ENCODE data around the gene CDKN2A.

CDKN2A gene

DNA sequence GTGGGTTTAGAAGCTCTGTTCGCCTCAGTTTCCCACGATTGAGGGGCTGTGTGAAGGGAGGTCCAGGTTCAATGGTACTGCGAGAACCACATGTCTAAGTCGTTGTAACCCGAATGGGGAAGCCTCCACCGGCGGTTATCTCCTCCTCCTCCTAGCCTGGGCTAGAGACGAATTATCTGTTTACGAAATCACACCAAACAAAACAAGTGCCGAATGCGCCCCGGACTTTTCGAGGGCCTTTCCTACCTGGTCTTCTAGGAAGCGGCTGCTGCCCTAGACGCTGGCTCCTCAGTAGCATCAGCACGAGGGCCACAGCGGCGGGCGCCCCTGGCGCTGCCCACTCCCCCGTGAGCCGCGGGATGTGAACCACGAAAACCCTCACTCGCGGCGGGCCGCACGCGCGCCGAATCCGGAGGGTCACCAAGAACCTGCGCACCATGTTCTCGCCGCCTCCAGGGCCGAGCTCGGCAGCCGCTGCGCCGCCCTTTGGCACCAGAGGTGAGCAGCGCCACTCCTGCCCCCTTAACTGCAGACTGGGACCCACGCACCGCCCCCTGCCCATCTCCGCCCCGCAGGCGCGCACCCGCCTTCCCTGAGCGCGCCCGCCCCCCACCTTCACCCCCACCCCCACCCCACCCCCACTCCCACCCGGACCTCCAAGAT lies at the start of gene CDKN2A:
CDKN2A (minus strand) TSS at position 500 of the 663 bp plus-strand sequence.
- DNase-seq (ENCODE audit: low read depth, low spot score): no peak

DNA sequence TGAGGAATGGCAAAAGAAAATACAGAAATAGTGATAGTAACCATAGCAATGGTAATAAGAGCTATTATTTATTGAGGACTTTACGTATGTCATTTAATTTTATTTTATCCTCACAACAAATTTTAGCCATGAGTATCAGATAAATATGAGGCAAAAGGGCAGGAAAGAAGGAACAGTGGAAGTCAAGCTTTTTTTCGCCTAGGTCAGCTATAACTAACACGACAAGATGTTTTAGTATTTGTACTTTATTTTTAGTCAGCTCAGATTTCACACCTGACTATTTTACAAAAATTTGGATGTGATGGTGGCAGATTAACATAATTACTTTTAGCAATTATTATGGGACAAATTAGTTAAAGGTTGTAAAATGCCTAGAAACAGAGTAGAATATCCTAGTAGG lies 49.7 kb upstream of the CDKN2A start:
- no peak for DNase-seq (ENCODE audit: low read depth, low spot score)

DNA sequence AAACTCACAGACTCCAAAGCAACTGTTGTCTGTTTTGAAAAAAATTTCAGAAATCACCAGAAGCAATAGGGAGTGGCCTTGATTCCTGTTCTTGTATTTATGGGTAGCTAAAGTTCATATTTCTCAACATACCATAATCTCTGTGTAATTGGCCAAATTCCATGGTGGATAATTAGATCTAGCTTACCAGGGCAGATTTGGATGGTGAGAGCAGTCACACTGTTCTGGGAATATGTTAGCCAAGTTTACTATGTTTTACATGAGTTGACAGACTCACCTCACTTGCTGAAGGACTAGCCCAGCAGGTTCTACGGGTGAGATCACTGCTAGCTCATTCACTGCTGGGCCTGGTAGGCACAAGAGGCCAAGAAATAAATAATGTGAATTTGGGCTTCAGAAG lies 47.6 kb upstream of the CDKN2A start:
- no peak for DNase-seq (ENCODE audit: low read depth, low spot score)

DNA sequence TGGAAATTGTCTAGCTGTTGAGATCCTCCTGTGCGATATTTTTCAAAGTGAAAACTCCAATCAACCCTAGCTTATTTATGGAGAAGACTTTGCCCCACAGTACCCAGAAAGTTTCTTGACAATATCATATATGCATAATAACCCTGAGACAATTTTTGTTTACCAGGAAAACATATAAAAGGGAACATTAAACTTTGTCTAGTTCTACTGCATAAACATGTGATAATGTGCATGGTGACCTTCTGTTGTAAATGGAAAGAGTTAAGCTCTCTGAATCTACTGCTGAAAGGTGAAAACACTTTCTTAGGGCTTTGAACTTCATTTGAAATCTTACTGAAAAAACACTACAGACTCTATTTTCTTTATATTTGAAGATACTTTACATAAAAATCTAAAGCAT lies 47.2 kb upstream of the CDKN2A start:
- DNase-seq (ENCODE audit: low read depth, low spot score): no peak

DNA sequence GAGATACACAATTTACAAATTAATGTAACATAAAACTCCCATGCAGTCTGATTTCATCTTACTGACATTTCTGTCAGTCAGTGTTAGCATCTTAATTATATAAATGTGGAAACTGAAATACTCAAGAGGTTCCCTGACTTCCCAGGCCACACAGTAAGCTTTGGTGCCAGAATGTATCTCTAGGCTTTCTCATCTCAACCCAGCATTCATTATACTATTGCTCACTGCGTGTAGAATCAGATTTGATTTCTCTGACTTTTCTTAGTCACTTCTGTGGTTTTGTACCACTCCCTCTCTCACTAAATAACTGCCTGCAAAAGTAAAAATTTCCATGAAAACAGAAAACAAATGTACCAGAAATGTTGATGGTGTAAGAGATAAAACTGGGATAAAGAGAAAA lies 46.6 kb upstream of the CDKN2A start:
- no peak for DNase-seq (ENCODE audit: low read depth, low spot score)

DNA sequence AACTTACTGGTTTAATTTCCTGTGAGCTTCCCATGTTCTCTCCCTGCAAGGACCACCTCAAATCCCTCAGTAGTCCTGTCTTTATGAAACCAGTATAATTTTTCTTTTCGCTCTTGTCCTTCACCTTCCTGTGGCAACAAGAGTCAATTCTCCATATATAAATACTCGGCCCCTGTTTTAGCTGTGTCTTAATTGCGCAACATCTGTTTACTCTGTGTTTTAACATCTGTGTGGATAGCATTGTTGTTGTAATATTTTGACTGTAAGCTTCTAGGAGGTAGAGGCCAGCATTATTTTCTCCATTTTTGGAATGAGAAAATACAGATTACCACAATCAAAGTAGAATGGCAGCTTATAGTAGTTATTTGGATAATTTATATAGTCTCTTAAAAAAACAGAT lies 45.1 kb upstream of the CDKN2A start:
- no peak for DNase-seq (ENCODE audit: low read depth, low spot score)

DNA sequence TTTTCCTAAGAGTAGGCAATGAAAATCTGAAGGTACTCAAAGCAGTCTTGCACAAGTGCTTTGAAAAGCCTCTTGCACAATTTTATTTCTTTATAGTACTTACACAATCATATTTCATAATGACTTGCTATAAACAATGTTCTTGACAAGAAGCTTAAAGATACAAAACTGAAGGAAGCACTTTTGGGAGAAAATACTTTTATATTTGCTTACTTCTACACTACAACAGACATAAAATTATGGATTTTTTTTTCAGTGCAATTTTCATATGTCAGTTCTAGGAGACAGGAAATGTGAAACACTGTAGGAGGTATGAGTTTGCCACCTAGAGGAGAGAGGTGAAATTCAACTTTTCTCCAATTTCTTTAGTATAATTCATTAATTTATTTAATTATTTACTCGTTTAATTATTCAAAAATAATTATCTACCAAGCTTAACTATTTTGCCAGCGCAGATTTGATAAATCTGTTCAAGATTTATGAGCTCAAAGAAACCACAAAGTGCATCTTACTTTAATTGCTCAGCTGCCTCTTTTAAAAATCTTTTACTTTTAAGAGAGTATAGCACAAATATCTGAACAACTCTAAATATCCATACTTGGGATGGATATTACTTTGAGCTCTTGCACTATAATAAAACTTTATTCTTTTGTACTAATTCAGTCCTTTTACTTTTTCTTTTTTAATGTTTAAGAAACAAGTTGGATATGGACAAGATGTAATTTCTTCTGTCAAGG lies 43.9 kb upstream of the CDKN2A start:
- DNase-seq (ENCODE audit: low read depth, low spot score): no peak

DNA sequence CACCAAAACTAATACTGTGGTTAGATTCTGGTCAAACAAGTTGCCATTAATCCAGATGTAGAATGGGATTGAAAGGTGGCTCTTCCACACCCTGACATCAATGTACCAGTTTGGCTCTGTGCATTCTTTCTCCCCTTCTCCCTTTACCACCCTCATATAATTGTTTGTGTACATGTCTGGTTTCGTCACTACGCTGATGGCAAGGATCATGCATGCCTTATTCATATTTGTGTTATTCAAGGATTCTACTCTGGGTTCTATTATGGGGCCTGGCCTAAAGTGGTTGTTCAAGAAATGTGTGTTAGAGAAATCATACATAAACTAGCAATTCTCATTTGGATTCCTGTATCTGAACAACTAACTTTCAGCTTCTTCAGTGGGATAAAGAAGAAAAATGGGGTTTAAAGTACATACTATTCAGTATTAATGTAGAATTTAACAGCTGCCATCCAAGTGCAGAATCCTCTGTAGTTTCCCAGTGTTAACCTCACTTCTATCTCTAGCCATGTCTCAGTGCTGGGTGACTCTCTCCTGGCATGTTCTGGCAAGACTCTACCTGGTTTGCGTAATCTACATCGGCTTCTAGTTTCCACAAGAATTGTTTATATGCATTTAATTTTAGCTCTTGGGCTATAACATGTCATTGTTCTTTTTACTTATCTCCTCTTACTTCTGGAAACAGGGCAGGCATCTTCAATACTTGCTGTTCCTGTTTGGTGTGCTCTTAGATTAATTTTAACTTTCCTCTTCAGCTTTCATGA lies 42.9 kb upstream of the CDKN2A start:
- DNase-seq (ENCODE audit: low read depth, low spot score): no peak

DNA sequence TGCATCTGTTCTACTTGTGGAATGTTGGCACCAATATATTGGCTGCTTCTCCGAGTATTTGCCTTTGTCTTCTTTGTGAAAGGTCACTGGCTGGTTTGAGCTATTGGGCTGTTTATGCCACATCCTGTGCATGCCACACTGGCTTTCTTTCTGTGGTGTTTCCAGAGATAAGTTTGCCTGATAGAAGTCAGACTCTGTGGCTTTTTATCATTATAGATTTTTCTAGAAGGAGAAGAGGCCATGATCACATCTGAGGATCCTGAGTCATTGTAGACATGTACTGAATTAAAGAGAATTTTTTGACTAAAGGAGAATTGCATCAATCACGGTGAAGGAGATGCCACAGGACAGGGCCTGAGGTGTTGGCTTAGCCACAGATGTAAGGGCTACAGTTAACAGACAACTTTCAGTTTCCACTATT lies 41.4 kb upstream of the CDKN2A start:
- no peak for DNase-seq (ENCODE audit: low read depth, low spot score)

DNA sequence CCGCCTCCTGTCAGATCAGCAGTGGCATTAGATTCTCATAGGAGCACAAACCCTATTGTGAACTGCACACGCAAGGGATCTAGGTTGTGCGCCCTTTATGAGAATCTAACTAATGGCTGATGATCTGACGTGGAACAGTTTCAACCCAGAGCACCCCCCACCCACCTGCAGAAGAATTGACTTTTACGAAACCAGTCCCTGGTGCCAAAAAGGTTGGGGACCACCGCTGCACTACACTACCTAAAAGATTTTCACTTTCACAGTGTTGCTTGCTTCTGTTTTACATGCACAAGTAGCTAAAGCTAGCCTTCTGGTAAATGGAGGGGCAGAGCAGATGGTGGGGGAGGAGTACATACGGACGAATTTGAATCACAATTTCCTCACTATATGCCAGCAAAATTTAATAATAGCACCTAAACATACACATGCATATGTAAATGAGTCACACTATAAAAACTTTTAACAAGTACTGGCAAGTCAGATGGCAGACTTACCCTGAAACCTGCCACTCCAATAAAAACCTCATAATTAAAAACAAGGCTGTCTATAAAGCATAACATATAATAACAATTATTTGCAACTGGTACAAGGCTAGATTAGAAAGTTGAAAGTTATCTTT lies 38.9 kb upstream of the CDKN2A start:
- no peak for DNase-seq (ENCODE audit: low read depth, low spot score)

DNA sequence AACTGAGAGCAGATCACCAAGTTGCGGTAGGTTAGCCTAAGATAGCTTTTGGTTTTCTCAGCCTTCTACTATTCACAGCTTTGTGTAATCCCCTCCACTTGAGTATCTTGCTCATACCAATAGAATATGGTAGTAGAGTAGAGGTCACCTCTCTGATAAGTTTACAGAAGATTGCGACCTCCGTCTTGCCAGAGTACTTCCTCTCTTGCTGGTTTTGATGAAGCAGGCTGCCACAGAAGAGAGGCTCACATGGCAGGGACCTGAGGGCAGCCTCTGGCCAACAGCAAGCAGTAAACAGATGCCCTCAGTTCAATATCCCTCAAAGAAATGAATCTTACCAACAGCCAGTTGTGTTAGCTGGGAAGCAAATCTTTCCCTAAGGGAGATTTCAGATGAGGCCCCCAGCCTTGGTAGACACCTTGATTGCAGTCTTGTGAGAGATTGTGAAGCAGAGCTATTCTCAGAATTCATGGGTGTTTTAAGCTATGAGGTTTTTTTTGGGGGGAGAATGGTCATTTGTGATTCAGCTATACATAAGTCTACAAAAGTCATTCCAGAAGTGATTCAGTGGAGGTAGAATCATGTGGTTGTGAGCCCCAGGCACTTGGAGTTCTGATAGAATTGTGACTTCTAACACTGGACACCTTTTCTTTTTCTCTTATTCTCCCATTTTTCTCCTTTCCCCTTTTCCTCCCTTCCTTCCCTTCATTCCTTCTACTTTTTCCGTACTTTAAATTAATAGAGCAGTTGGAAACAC lies 37.6 kb upstream of the CDKN2A start:
- DNase-seq (ENCODE audit: low read depth, low spot score): no peak

DNA sequence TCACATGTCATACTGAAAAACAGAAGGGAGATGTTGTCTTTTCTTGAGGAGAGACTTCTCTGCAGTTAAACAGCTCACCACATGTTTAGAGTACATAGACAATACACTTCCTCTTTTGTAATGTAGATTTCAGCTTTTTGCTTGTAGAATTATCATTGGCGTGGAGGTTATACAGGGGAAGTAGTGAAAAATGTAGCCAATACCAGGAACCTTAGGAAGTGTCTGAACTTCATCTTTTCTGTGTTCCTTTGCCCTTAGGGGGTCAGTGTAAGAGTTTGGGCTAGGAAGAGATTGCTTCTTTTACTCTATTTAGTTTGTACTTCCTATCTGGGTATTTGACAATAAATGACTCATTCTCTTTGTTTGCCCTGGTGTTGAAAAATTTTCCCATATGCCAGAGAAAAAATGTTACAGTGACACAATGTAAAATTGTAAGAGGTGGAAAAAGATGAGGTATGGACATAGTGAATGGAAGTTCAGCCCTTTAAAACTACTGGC lies 36.0 kb upstream of the CDKN2A start:
- DNase-seq (ENCODE audit: low read depth, low spot score): no peak

DNA sequence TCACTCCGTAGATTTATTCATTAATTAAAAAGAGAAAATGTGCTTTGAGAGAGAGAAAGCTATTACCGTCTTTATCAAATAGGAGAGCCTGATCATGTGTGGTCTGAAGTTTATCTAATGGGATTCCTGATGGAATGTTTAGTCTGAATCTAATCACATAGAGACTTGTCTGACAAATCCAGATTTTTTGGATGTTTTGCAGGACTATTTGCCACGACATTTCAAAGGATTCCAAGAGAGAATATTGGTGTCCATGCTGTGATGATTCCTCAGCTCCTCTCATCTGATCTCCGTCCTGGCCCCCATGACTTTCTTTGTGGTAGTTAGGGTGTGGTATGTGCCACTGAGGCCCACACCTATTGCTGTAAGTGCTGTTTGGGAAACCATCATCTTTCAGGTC lies 35.0 kb upstream of the CDKN2A start:
- no peak for DNase-seq (ENCODE audit: low read depth, low spot score)

DNA sequence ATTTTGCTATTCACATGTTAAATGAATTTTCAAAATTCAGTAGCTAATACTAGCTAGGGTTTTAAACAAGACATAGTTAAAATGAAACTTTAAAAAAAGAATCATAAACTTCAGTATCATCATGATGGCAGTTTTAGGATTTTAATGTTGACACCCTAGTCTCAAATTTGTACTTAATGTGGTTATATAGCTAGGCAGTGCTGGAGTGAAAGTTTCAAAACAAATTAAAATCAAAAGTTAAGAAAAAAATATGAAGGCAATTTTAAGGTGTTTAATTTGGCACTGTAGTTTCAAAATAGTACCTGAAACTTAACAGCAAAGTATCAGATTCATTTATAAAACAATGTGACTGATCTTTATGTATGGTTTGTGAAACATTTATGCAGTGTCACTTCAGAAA lies 34.2 kb upstream of the CDKN2A start:
- no peak for DNase-seq (ENCODE audit: low read depth, low spot score)

DNA sequence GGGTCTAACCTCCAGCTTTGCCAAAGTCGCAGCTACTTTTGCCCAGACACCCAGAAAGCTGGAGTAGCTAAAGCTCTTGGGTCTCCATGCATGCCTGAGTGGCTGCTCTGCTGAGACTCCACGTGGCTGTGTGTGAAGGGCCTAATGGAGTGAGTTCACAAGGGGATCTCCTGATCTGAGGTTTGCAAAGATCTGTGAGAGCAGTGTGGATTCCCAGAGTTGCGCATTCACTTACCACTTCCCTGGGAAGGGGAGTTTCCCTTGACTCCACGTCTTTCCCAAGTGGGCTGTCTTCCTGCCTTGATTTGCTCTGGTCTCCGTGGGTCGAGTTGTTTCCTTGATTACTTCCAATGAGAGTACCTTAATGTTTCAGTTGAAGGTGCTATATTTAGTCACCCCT lies 32.5 kb upstream of the CDKN2A start:
- DNase-seq (ENCODE audit: low read depth, low spot score): no peak

DNA sequence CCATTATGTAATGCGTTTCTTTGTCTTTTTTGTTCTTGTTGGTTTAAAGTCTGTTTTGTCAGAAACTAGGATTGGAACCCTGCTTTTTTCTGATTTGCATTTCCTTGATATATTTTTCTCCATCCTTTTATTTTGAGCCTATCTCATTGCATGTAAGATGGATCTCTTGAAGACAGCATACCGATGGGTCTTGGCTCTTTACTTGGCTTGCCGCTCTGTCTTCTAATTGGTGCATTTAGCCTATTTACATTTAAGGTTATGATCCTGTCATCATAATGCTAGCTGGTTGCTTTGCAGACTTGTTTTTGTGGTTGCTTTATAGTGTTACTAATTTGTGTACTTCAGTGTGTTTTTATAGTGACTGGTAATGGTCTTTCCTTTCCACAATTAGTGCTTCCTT lies 28.2 kb upstream of the CDKN2A start:
- DNase-seq (ENCODE audit: low read depth, low spot score): no peak

DNA sequence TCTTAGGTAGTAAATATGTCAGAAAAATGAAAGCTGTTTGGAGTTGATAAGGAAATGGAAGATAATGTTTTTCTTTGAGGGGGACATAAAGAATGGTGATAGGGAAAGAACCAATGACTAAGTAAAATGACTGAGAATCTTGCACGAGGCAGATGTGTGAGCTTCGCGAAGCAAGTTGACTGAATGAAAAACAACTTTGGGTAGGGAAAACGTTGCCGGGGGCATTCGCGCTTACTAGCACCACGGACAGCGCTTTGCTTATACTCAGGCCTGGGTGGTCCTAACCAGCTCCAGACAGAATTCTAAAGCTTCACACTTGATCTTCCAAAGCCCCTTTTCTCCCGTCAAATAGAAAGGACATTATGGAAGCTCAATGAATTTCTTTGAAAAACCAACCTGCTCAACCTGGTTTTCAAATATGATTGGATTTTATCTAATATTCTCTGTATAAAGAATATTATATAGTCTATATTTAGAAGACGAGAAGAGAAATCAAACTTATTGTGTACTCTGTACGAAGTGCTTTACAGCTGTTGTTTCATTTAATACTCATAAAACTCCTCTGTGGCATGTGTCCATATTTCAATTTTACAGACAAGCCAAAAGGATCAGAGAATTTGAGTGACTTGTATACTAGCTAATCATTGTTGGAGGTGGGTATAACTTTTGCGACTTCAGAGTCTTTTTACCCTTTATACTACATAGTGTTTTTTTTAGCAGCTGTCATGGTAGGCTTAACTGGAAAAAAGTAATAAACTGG lies 16.9 kb upstream of the CDKN2A start:
- DNase-seq (ENCODE audit: low read depth, low spot score): no peak

DNA sequence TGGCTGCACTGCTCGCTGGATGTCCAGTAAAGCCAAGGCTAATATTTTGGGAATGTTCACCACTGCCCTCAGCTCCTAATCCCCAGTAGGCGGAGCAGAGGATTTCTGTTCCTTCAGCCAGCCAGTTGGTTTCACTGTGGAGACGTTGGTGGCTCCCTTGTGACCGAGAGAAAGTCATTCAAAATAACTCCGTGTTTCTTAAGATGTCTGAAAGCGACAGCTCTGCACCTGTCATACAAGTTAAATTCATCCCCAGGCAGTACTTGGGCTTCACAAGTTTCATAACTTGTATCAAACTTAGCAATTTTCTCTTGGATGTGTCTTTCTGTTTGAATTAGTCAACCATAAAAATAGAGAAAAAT lies 15.3 kb upstream of the CDKN2A start:
- no peak for DNase-seq (ENCODE audit: low read depth, low spot score)

DNA sequence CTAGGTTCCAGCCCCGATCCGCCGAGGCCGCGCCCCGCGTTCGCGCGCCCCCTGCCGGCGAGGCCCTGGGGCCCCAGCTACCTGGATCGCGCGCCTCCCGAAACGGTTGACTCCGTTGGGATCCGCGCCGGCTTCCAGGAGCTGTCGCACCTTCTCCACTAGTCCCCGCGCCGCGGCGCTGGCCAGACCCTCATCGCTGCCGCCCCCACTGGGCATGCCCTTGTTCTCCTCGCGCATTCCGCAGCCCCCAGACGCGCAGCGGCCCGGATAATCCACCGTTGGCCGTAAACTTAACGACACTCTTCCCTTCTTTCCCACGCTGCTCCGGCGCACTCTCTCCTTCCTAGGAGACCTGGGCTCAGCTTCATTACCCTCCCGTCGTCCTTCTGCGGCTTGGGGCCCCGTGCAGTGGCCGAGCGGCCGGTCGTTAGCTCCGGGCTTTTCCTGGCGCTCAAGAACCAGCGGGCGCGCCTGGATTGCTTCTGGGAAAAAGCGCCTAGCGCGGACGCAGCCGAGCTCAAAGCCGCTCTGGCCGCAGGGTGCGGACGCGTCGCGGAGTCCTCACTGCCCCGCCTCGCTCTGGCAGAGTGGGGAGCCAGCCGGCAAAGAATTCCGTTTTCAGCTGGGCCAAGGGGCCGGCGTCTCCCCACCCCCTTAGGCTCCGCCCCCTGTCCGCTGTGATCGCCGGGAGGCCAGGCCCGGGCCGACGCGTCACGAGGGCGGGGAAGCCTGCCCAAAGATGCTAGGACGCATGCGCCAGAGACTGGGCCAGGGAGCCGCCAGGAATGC lies 14.7 kb upstream of the CDKN2A start, which contains the start of gene CDKN2B:
CDKN2B (minus strand) TSS at position 589 of the 789 bp plus-strand sequence; CDS start at position 237, 352 bp downstream.
- DNase-seq (ENCODE audit: low read depth, low spot score): no peak

DNA sequence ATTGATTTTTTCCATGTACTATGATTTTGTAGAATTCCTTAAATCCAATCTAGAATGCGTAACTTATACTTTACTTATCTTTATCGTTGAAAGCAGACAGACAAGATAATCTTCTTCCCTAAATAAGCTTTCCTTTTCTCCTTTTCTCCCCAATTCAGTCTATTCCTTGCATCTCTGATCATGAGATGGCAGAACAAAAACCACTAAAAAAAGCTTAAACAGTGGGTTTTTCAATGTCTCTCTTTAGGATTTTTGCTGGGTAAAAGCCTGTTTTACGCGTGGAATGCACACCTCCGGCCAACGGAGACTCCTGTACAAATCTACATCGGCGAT lies 14.2 kb upstream of the CDKN2A start:
- no peak for DNase-seq (ENCODE audit: low read depth, low spot score)
